Thyroid gland (tissue), 4 donors: ENCODE data around the gene HSPA5.

Experiments used
- POLR2A ChIP-seq, 2 donors: fragments of 450-650 bp; IDR thresholded peaks; one replicate each; pipeline ENCODE4 v1.6.1; 2017; ENCODE audit warnings: antibody characterized with exemption in 2 of 2, mild to moderate bottlenecking in 2 of 2, moderate library complexity in 1 of 2
- TF ChIP-seq, protein P1 (sequence below), 6 experiments: fragments of 200-600 bp in 3 of 6; fragments of 450-650 bp in 3 of 6; sonication (generic) in 3 of 6; IDR thresholded peaks; one replicate each; pipeline ENCODE4 v1.5.1; 2016 to 2019; ENCODE audit warnings: antibody characterized with exemption in 6 of 6, mild to moderate bottlenecking in 2 of 6, inconsistent platforms in 1 of 6, moderate library complexity in 1 of 6

DNA sequence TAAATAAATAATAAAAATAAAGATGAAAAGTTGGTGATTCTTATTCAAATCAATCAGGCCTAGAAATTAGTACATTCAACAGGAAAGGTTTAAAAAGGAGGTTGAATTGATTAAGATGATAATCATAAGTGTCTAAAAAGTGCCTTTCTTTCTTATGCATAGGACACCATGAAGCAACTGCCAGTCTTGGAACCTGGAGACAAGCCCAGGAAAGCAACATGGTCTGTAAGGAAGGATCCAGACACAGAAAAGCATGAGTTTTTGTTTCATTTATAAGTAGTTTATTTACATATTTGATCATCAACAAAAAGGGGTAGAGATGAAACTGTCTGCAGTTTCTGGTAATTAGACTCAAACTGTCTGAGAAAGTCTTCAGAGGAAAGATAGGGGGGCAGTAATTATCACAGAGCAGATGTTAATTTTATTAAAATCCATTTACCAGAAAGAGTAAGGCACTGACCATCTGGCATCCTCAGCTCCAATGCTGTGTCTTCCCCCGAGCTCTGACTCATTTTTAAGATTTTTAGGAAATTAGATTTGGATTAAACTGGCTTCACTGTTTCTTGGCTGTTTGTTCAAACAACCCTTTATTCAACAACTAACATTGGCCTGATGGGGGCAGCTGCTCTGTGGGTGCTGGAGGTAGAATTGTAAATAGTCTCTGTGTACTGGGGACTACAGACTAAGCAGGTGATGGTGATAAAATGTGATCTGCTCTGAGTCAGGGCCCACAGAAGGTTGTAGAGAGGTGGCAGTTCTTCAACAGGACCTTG is 38.1 kb downstream of the HSPA5 start:
- TF ChIP-seq, protein P1, sequence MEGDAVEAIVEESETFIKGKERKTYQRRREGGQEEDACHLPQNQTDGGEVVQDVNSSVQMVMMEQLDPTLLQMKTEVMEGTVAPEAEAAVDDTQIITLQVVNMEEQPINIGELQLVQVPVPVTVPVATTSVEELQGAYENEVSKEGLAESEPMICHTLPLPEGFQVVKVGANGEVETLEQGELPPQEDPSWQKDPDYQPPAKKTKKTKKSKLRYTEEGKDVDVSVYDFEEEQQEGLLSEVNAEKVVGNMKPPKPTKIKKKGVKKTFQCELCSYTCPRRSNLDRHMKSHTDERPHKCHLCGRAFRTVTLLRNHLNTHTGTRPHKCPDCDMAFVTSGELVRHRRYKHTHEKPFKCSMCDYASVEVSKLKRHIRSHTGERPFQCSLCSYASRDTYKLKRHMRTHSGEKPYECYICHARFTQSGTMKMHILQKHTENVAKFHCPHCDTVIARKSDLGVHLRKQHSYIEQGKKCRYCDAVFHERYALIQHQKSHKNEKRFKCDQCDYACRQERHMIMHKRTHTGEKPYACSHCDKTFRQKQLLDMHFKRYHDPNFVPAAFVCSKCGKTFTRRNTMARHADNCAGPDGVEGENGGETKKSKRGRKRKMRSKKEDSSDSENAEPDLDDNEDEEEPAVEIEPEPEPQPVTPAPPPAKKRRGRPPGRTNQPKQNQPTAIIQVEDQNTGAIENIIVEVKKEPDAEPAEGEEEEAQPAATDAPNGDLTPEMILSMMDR (IDR thresholded peaks at IDR 0.05), result no peak
- no peak for TF ChIP-seq POLR2A (IDR thresholded peaks at IDR 0.05)
